K562 (cell line): Measurements from ENCODE around the gene OGFR. TPM values are rescaled to one million over a fixed set of nuclear protein-coding genes. Genes with fewer than 3 reads are reported as not detected.

Source experiments
- BHLHE40 ChIP-seq: IDR thresholded peaks from 2 replicates; pipeline ENCODE4 v1.6.1; 2011; ENCODE audit warnings: low read length, improper control_type of control experiment
- CHD2 ChIP-seq: IDR thresholded peaks from 2 replicates; pipeline ENCODE4 v1.6.1; 2011; ENCODE audit warnings: low read depth, low read length
- CREBBP ChIP-seq: IDR thresholded peaks from one replicate; pipeline ENCODE4 v1.6.1; 2012; ENCODE audit warnings: low read depth, mild to moderate bottlenecking, control low read depth, inconsistent platforms, low read length
- ESRRB ChIP-seq: fragments of 250-450 bp; sonication (Bioruptor Pico); IDR thresholded peaks from 2 replicates; pipeline ENCODE4 v1.5.0; 2020; ENCODE audit warnings: mild to moderate bottlenecking, moderate library complexity, borderline replicate concordance
- KLF10 ChIP-seq: fragments of 250-450 bp; sonication (Bioruptor Pico); IDR thresholded peaks from 2 replicates; pipeline ENCODE4 v1.6.1; 2021; ENCODE audit warnings: matching md5 sums
- SMARCB1 ChIP-seq: IDR thresholded peaks from 2 replicates; pipeline ENCODE4 v1.6.1; 2011; ENCODE audit warnings: improper control_type of control experiment, low read depth; ENCODE audit not compliant: insufficient read length
- SREBF2 ChIP-seq: sonication (generic); formaldehyde crosslinking; IDR thresholded peaks from 2 replicates; pipeline ENCODE4 v1.4.0; 2020; ENCODE audit warnings: mild to moderate bottlenecking, missing genetic modification reagents
- SRSF1 ChIP-seq: fragments of 200-400 bp; formaldehyde crosslinking; IDR thresholded peaks from 2 replicates; pipeline ENCODE4 v1.6.1; 2017; ENCODE audit warnings: mild to moderate bottlenecking, low read depth, low read length, moderate library complexity
- SUPT5H ChIP-seq: fragments of 450-650 bp; IDR thresholded peaks from 2 replicates; pipeline ENCODE4 v1.6.1; 2016
- TARDBP ChIP-seq: fragments of 450-650 bp; IDR thresholded peaks from 2 replicates; pipeline ENCODE4 v1.6.1; 2016
- TRIM24 ChIP-seq, 2 experiments: fragments of 450-650 bp; IDR thresholded peaks; 2 replicates each; pipeline ENCODE4 v1.6.1; 2016
- XRCC3 ChIP-seq: fragments of 450-650 bp; IDR thresholded peaks from 2 replicates; pipeline ENCODE4 v1.6.1; 2017; ENCODE audit warnings: mild to moderate bottlenecking, moderate library complexity
- ZNF146 ChIP-seq: IDR thresholded peaks from one replicate; pipeline ENCODE4 v1.6.1; 2018; ENCODE audit warnings: missing compliant biosample characterization; ENCODE audit not compliant: unreplicated experiment
- ZNF212 ChIP-seq: fragments of 450-650 bp; formaldehyde crosslinking; IDR thresholded peaks from 2 replicates; pipeline ENCODE4 v1.4.0; 2020; ENCODE audit warnings: mild to moderate bottlenecking
- ZNF311 ChIP-seq: fragments of 250-450 bp; sonication (Bioruptor Pico); IDR thresholded peaks from 2 replicates; pipeline ENCODE4 v1.4.0; 2020; ENCODE audit warnings: mild to moderate bottlenecking, moderate library complexity
- polyA plus RNA-seq, 8 experiments: library from polyadenylated mRNA; depleted of rRNA in 4 of 8; stranded (reverse) in 5 of 8; unstranded in 3 of 8; fragments of >200 nt; fragmentation: Nextera tagmentation in 2 of 8; fragmentation: Illumina TruSeq in 1 of 8; extraction: Ambion mirVana in 2 of 8; extraction: Trizol in 1 of 8; gene quantifications; 2 replicates each; pipeline versions ENCODE4 v1.2.1 to v1.2.3, GENCODE V29; 2011 to 2014; ENCODE audit warnings: inconsistent platforms in 1 of 8, missing spikeins in 1 of 8
- total RNA-seq, 7 experiments: library from RNA; depleted of rRNA in 6 of 7; stranded (reverse); fragments of >200 nt in 6 of 7; fragmentation: Illumina TruSeq in 2 of 7; extraction: Trizol in 2 of 7; gene quantifications; 2 replicates each; pipeline versions ENCODE4 v1.2.1 to v1.2.3, GENCODE V29; 2011 to 2021; ENCODE audit warnings: low replicate concordance in 1 of 7
- TF ChIP-seq, protein P1 (sequence below): fragments of 250-450 bp; sonication (Bioruptor Pico); IDR thresholded peaks from 2 replicates; pipeline ENCODE4 v1.4.0; 2020; ENCODE audit warnings: mild to moderate bottlenecking, moderate library complexity
- TF ChIP-seq, protein P2 (sequence below): fragments of 450-650 bp; formaldehyde crosslinking; IDR thresholded peaks from 2 replicates; pipeline ENCODE4 v1.4.0; 2020; ENCODE audit warnings: mild to moderate bottlenecking
- TF ChIP-seq, protein P3 (sequence below): fragments of 450-650 bp; IDR thresholded peaks from 2 replicates; pipeline ENCODE4 v1.6.1; 2016; ENCODE audit warnings: mild to moderate bottlenecking
- TF ChIP-seq, protein P4 (sequence below): fragments of 450-650 bp; IDR thresholded peaks from 2 replicates; pipeline ENCODE4 v1.6.1; 2016; ENCODE audit warnings: low read depth, mild to moderate bottlenecking, moderate library complexity
- TF ChIP-seq, protein P5 (sequence below): fragments of 250-450 bp; sonication (Bioruptor Pico); IDR thresholded peaks from 2 replicates; pipeline ENCODE4 v1.4.0; 2020; ENCODE audit warnings: borderline replicate concordance

The OGFR gene
- total and polyA plus RNA-seq, 9 of the 15 experiments (the other 6 are each of a cell fraction or from before 2014, with no cell fraction given) = 0.39 to 56.3 (median 17.5) TPM

DNA sequence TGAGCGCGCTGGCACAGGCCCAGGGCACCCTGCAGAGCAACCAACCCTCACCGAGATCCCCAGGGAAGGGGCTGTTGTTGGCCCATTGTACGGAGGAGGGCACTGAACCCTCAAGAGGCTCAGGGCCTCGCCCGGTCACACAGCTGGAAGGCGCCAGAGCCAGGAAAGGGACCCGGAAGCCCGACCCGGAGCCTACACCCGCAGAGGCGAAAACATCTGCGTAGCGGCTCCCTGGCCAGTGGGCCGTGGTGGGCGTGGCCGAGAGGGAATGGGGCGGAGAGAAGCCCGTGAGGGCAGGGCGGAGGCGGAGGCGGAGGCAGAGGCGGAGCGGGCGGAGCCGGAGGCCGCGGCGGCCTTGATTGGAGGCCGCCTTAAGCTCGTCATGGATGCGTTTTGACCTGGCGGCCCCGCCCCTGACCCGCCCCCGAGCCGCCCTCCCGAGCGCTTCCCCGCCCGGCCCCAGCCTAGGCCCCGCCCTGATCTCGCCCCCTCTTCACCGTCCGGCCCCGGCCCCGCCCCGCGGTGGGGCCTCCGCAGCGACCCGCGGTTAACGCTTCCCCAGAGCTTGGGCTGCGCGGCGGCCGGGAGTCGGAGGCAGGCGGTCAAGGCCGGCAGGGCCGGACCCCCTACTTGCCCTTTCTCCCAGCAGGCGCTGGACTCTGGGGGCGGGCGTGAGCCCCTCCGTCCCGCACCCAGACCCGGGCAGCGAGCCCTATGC is 10.5 kb upstream of the OGFR start (continued):
- TF ChIP-seq, protein P1, sequence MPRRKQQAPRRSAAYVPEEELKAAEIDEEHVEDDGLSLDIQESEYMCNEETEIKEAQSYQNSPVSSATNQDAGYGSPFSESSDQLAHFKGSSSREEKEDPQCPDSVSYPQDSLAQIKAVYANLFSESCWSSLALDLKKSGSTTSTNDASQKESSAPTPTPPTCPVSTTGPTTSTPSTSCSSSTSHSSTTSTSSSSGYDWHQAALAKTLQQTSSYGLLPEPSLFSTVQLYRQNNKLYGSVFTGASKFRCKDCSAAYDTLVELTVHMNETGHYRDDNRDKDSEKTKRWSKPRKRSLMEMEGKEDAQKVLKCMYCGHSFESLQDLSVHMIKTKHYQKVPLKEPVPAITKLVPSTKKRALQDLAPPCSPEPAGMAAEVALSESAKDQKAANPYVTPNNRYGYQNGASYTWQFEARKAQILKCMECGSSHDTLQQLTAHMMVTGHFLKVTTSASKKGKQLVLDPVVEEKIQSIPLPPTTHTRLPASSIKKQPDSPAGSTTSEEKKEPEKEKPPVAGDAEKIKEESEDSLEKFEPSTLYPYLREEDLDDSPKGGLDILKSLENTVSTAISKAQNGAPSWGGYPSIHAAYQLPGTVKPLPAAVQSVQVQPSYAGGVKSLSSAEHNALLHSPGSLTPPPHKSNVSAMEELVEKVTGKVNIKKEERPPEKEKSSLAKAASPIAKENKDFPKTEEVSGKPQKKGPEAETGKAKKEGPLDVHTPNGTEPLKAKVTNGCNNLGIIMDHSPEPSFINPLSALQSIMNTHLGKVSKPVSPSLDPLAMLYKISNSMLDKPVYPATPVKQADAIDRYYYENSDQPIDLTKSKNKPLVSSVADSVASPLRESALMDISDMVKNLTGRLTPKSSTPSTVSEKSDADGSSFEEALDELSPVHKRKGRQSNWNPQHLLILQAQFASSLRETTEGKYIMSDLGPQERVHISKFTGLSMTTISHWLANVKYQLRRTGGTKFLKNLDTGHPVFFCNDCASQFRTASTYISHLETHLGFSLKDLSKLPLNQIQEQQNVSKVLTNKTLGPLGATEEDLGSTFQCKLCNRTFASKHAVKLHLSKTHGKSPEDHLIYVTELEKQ (CRISPR knock-in tag) = no peak
- TF ChIP-seq ESRRB (CRISPR knock-in tag) (no peak), ZNF311 (CRISPR knock-in tag) (no peak), SUPT5H (peak; percentile 92), ZNF212 (no peak), SRSF1 (no peak), TARDBP (no peak), SMARCB1 (no peak), ZNF146 (CRISPR knock-in tag) (no peak), CHD2 (no peak), TRIM24 (IDR thresholded peaks at IDR 0.05) (no peak), CREBBP (no peak), XRCC3 (no peak), KLF10 (no peak), BHLHE40 (peak; percentile 32; the same call in 1 of the 2 replicates), SREBF2 (no peak)
- TF ChIP-seq, protein P2, sequence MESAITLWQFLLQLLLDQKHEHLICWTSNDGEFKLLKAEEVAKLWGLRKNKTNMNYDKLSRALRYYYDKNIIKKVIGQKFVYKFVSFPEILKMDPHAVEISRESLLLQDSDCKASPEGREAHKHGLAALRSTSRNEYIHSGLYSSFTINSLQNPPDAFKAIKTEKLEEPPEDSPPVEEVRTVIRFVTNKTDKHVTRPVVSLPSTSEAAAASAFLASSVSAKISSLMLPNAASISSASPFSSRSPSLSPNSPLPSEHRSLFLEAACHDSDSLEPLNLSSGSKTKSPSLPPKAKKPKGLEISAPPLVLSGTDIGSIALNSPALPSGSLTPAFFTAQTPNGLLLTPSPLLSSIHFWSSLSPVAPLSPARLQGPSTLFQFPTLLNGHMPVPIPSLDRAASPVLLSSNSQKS (CRISPR knock-in tag) = no peak
- TF ChIP-seq, protein P3, sequence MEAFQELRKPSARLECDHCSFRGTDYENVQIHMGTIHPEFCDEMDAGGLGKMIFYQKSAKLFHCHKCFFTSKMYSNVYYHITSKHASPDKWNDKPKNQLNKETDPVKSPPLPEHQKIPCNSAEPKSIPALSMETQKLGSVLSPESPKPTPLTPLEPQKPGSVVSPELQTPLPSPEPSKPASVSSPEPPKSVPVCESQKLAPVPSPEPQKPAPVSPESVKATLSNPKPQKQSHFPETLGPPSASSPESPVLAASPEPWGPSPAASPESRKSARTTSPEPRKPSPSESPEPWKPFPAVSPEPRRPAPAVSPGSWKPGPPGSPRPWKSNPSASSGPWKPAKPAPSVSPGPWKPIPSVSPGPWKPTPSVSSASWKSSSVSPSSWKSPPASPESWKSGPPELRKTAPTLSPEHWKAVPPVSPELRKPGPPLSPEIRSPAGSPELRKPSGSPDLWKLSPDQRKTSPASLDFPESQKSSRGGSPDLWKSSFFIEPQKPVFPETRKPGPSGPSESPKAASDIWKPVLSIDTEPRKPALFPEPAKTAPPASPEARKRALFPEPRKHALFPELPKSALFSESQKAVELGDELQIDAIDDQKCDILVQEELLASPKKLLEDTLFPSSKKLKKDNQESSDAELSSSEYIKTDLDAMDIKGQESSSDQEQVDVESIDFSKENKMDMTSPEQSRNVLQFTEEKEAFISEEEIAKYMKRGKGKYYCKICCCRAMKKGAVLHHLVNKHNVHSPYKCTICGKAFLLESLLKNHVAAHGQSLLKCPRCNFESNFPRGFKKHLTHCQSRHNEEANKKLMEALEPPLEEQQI = no peak
- TF ChIP-seq, protein P4, sequence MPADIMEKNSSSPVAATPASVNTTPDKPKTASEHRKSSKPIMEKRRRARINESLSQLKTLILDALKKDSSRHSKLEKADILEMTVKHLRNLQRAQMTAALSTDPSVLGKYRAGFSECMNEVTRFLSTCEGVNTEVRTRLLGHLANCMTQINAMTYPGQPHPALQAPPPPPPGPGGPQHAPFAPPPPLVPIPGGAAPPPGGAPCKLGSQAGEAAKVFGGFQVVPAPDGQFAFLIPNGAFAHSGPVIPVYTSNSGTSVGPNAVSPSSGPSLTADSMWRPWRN = no peak
- TF ChIP-seq, protein P5, sequence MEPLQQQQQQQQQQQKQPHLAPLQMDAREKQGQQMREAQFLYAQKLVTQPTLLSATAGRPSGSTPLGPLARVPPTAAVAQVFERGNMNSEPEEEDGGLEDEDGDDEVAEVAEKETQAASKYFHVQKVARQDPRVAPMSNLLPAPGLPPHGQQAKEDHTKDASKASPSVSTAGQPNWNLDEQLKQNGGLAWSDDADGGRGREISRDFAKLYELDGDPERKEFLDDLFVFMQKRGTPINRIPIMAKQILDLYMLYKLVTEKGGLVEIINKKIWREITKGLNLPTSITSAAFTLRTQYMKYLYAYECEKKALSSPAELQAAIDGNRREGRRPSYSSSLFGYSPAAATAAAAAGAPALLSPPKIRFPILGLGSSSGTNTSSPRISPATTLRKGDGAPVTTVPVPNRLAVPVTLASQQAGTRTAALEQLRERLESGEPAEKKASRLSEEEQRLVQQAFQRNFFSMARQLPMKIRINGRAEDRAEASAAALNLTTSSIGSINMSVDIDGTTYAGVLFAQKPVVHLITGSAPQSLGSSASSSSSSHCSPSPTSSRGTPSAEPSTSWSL (CRISPR knock-in tag) = peak; percentile 65; the same call in 1 of the 2 replicates
